ENCODE data around the gene TUBA8. TPM values are rescaled to one million over a fixed set of nuclear protein-coding genes. Genes with fewer than 3 reads are reported as not detected.
"Not testable (repeated sequence)": the region's sequence is repeated elsewhere in the genome, so short reads cannot be mapped to it uniquely, and the experiment has no call there.

Gene TUBA8
- total RNA-seq, 4 donors from 2014 or later, result 3.2 to 18.4 (median 12.5) TPM

- intact Hi-C loops (cut with DNase I), result no loop called here
These were observed 6.0 kb upstream of the TUBA8 start for GRCh38 chr22:18104566-18104965.

GRCh38 chr22:18105981-18106380, 4.6 kb upstream of the TUBA8 start:
- H3K4me1 ChIP-seq, result peaks cover 11 to 16% of the 10 kb centered on the region in 2 donors
- H3K9me3 ChIP-seq; intact Hi-C loops (cut with DNase I); DNase-seq; H3K4me3 ChIP-seq (replicated peaks in 1 of 3); H3K27me3 ChIP-seq; H3K36me3 ChIP-seq; H3K27ac ChIP-seq: not testable (repeated sequence)
- WGBS, 2 donors, result 96 to 98% methylated on average over 5 to 7 of the region's 7 CpGs

More at GRCh38 chr22:18104566-18104965, 6.0 kb upstream of the TUBA8 start:
- H3K4me3 ChIP-seq (replicated peaks in 1 of 3), result no peak overlapping the region
- no peak for TF ChIP-seq POLR2A (IDR thresholded peaks at IDR 0.05)
- TF ChIP-seq CTCF (IDR thresholded peaks at IDR 0.05), result no peak
- no peaks in the 10 kb centered on the region for H3K9me3 ChIP-seq
- no peak for DNase-seq
- WGBS, 2 donors, result 87 to 93% methylated on average over 4 of the region's 4 CpGs
- peaks cover under 1 to 5% of the 10 kb centered on the region in 2 donors for H3K4me1 ChIP-seq
- H3K27ac ChIP-seq, result no peak overlapping the region
- H3K27me3 ChIP-seq, result no peaks in the 10 kb centered on the region
- no peaks in the 10 kb centered on the region for H3K36me3 ChIP-seq

GRCh38 chr22:18106550-18107341, 3.9 kb upstream of the TUBA8 start:
- DNase-seq; H3K9me3 ChIP-seq; H3K36me3 ChIP-seq; H3K27me3 ChIP-seq; intact Hi-C loops (cut with DNase I); H3K27ac ChIP-seq; H3K4me3 ChIP-seq (replicated peaks in 1 of 3): not testable (repeated sequence)
- peaks cover 17 to 19% of the 10 kb centered on the region in 2 donors for H3K4me1 ChIP-seq
- WGBS, 2 donors, result 67 to 93% methylated on average over 2 to 4 of the region's 4 CpGs

- Histone ChIP-seq H3K4me3 (replicated peaks in 1 of 3) (no peak overlapping the region), H3K4me1 (peaks cover 17 to 21% of the 10 kb centered on the region in 2 donors), H3K27ac (no peak overlapping the region), H3K36me3 (no peaks in the 10 kb centered on the region), H3K27me3 (no peaks in the 10 kb centered on the region), H3K9me3 (no peaks in the 10 kb centered on the region)
- no peak for DNase-seq
- TF ChIP-seq CTCF (IDR thresholded peaks at IDR 0.05) (no peak), POLR2A (IDR thresholded peaks at IDR 0.05) (no peak)
- 87 to 94% methylated on average over 3 of the region's 3 CpGs for WGBS, 2 donors
- intact Hi-C loops (cut with DNase I), result no loop called here
These were observed 2.4 kb upstream of the TUBA8 start for GRCh38 chr22:18108187-18108586.

GRCh38 chr22:18109410-18110193, 1.0 kb upstream of the TUBA8 start:
- no peak overlapping the region for H3K4me3 ChIP-seq (replicated peaks in 1 of 3)
- peak overlapping the region; percentile 19 to 80 (median 58) for H3K27ac ChIP-seq
- DNase-seq, result peak in 1 of 2 donors; percentile 10
- H3K27me3 ChIP-seq, result no peaks in the 10 kb centered on the region
- H3K9me3 ChIP-seq, result no peaks in the 10 kb centered on the region
- intact Hi-C loops (cut with DNase I), result no loop called here
- H3K36me3 ChIP-seq, result no peaks in the 10 kb centered on the region
- 60% methylated on average over 14 of the region's 14 CpGs for WGBS, 2 donors
- H3K4me1 ChIP-seq, result peaks cover 17 to 21% of the 10 kb centered on the region in 2 donors
- TF ChIP-seq POLR2A (IDR thresholded peaks at IDR 0.05), result no peak
- no peak for TF ChIP-seq CTCF (IDR thresholded peaks at IDR 0.05)

All from thyroid gland (tissue), 4 donors.